ENCODE results near the gene RALGPS1.

DNA sequence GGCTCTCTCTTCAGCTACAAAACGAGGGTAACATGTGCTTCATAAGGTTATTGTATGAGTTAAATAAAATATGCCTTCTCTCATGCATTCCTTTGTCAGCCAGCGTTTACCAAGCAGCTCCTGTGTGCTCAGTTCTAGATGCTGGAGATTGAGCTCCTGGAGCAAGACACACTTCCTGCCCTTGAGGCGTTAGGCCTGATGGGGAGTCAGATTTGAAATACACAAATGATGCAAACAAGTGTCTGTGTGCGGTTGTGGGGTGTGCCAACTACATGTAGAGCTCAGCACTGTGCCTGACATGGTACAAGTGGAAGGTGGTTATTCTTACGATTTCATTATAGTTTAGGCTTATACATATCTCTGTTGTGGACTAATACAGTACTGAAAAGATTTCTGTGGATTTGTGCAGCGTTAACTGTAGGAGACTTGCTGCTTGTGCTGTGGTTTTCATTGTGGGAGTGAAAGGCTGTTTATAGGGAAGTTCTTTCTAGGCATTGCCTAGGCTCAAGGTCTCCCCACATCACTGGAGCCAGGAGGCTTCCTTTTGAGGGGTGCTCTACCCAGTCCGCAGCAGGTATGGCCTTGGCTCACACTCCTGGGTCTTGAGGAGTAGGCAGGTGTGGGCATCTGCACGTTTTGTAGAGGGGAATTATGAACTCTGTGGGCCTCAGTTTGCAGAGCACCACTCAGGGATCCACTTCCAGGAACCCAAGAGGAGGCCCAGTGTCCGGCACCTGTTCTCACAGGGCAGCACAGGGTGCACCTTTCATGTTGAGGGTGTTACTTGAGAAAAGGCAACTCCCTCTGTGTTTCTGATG, 247.7 kb downstream of the RALGPS1 start:
- TF ChIP-seq, protein P1, sequence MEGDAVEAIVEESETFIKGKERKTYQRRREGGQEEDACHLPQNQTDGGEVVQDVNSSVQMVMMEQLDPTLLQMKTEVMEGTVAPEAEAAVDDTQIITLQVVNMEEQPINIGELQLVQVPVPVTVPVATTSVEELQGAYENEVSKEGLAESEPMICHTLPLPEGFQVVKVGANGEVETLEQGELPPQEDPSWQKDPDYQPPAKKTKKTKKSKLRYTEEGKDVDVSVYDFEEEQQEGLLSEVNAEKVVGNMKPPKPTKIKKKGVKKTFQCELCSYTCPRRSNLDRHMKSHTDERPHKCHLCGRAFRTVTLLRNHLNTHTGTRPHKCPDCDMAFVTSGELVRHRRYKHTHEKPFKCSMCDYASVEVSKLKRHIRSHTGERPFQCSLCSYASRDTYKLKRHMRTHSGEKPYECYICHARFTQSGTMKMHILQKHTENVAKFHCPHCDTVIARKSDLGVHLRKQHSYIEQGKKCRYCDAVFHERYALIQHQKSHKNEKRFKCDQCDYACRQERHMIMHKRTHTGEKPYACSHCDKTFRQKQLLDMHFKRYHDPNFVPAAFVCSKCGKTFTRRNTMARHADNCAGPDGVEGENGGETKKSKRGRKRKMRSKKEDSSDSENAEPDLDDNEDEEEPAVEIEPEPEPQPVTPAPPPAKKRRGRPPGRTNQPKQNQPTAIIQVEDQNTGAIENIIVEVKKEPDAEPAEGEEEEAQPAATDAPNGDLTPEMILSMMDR (IDR thresholded peaks at IDR 0.05 in 8 of 11, conservative IDR thresholded peaks at IDR 0.05 in 3 of 11): no peak
- no peak for TF ChIP-seq POLR2A (IDR thresholded peaks at IDR 0.05)
